ENCODE measurements around the gene APBA1. TPM values are rescaled to one million over a fixed set of nuclear protein-coding genes. Genes with fewer than 3 reads are reported as not detected.

The APBA1 gene
- total and polyA plus RNA-seq, 8 donors, result 2.4 to 17.9 (median 11.4) TPM

DNA sequence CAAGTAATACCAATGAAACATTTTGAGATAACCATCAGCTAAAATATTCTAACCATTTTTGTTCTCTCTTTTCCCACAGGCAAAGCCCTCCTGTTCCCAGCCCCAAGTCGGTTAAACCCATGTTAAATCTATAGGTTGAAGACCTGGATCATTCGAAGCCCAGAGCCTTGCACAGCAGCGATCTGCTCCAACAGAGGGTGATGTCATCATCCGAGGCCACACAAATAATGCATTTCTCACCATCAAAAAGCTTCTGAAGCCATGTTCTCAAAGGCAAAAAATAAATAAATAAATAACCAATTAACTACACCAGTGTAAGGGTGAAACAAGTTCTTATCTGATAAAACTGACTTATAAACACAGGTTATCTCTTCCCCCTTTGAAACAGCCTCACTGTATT is 178.0 kb downstream of the APBA1 start:
- Histone ChIP-seq H3K27ac (no peak overlapping the region), H3K27me3 (no peaks in the 10 kb centered on the region), H3K36me3 (no peaks in the 10 kb centered on the region), H3K4me1 (no peaks in the 10 kb centered on the region), H3K4me3 (no peak overlapping the region), H3K9me3 (no peaks in the 10 kb centered on the region)
- no peak for DNase-seq
- TF ChIP-seq, protein P1, sequence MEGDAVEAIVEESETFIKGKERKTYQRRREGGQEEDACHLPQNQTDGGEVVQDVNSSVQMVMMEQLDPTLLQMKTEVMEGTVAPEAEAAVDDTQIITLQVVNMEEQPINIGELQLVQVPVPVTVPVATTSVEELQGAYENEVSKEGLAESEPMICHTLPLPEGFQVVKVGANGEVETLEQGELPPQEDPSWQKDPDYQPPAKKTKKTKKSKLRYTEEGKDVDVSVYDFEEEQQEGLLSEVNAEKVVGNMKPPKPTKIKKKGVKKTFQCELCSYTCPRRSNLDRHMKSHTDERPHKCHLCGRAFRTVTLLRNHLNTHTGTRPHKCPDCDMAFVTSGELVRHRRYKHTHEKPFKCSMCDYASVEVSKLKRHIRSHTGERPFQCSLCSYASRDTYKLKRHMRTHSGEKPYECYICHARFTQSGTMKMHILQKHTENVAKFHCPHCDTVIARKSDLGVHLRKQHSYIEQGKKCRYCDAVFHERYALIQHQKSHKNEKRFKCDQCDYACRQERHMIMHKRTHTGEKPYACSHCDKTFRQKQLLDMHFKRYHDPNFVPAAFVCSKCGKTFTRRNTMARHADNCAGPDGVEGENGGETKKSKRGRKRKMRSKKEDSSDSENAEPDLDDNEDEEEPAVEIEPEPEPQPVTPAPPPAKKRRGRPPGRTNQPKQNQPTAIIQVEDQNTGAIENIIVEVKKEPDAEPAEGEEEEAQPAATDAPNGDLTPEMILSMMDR (IDR thresholded peaks at IDR 0.05), result no peak
- no peak for ATAC-seq
- intact Hi-C loops (cut with DNase I), result no loop called here

- no peak overlapping the region for H3K27ac ChIP-seq
- intact Hi-C loops (cut with DNase I), result no loop called here
- no peaks in the 10 kb centered on the region for H3K4me1 ChIP-seq
- TF ChIP-seq, protein P1 (IDR thresholded peaks at IDR 0.05), result no peak
- no peaks in the 10 kb centered on the region for H3K27me3 ChIP-seq
- ATAC-seq (no peak), DNase-seq (no peak)
- no peaks in the 10 kb centered on the region for H3K36me3 ChIP-seq
- peaks cover 0 to 1% of the 10 kb centered on the region in 2 donors for H3K9me3 ChIP-seq
- no peak overlapping the region for H3K4me3 ChIP-seq
These were observed 185.7 kb downstream of the APBA1 start for GRCh38 chr9:69486498-69486897.

DNA sequence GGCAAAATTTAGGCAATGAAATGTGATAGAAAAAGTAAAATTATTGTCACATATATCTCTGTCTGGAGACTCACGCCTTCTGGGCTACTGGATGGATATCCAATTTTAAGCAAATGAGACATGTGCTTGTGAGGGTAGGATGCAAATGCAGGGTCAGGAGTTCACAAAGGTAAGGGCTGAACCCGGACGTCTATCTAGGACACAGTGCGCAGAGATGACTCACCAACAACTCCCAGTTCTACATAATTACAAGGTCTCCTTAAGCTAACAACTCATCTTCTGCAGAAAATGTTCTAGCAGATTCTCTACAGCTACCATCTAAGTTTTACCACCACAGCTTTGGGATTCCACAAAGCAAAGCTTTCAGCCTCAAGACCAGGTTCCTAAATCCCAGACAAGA is 186.7 kb downstream of the APBA1 start:
- Histone ChIP-seq H3K27me3 (no peaks in the 10 kb centered on the region), H3K4me3 (no peak overlapping the region), H3K27ac (no peak overlapping the region), H3K4me1 (no peaks in the 10 kb centered on the region), H3K36me3 (no peaks in the 10 kb centered on the region), H3K9me3 (peaks cover 0 to 1% of the 10 kb centered on the region in 2 donors)
- DNase-seq (no peak), ATAC-seq (no peak)
- intact Hi-C loops (cut with DNase I), result no loop called here
- TF ChIP-seq, protein P1 (IDR thresholded peaks at IDR 0.05), result no peak

- Histone ChIP-seq H3K27me3 (no peaks in the 10 kb centered on the region), H3K4me1 (no peaks in the 10 kb centered on the region), H3K9me3 (peaks cover 0 to under 1% of the 10 kb centered on the region in 2 donors), H3K4me3 (no peak overlapping the region), H3K27ac (no peak overlapping the region), H3K36me3 (no peaks in the 10 kb centered on the region)
- DNase-seq, result no peak
- intact Hi-C loops (cut with DNase I), result no loop called here
- no peak for ATAC-seq
- TF ChIP-seq, protein P1 (IDR thresholded peaks at IDR 0.05), result no peak
These were observed 188.2 kb downstream of the APBA1 start for GRCh38 chr9:69483886-69484422.

- Histone ChIP-seq H3K27ac (no peak overlapping the region), H3K4me3 (no peak overlapping the region), H3K27me3 (no peaks in the 10 kb centered on the region), H3K36me3 (no peaks in the 10 kb centered on the region), H3K4me1 (no peaks in the 10 kb centered on the region), H3K9me3 (no peaks in the 10 kb centered on the region)
- ATAC-seq (no peak), DNase-seq (no peak)
- TF ChIP-seq, protein P1 (IDR thresholded peaks at IDR 0.05), result no peak
- intact Hi-C loops (cut with DNase I), result no loop called here
These were observed 195.4 kb downstream of the APBA1 start for GRCh38 chr9:69476797-69477196.
